RWPE2 (cell line): ENCODE measurements around the gene NDUFAF5.

Experiments
- ATAC-seq: fragments of 200-7000 bp; cut with Tn5 transposase; 3 replicates; pipeline ENCODE4 v1.9.1; 2021; ENCODE audit warnings: low read depth
- DNase-seq: peaks from one replicate; pipeline ENCODE4 v3.0.0-alpha.2; 2020; ENCODE audit warnings: low spot score
- H3K27ac ChIP-seq: fragments of 450-650 bp; 2 replicates; pipeline ENCODE4 v1.5.1; 2017; ENCODE audit warnings: mild to moderate bottlenecking; ENCODE audit not compliant: poor library complexity, severe bottlenecking
- H3K27me3 ChIP-seq: fragments of 250-450 bp; sonication (Bioruptor Pico); 2 replicates; pipeline ENCODE4 v1.5.1; 2021; ENCODE audit warnings: mild to moderate bottlenecking, moderate library complexity; ENCODE audit not compliant: insufficient read depth, poor library complexity, severe bottlenecking
- H3K36me3 ChIP-seq: fragments of 250-450 bp; sonication (Bioruptor Pico); 2 replicates; pipeline ENCODE4 v1.5.1; 2020; ENCODE audit warnings: low read depth, mild to moderate bottlenecking, moderate library complexity
- H3K4me1 ChIP-seq: fragments of 250-450 bp; sonication (Bioruptor Pico); 2 replicates; pipeline ENCODE4 v1.5.1; 2021; ENCODE audit warnings: mild to moderate bottlenecking, moderate library complexity; ENCODE audit not compliant: insufficient read depth, poor library complexity, severe bottlenecking
- H3K4me3 ChIP-seq: fragments of 250-450 bp; sonication (Bioruptor Pico); 2 replicates; pipeline ENCODE4 v1.5.1; 2021; ENCODE audit warnings: mild to moderate bottlenecking, moderate library complexity; ENCODE audit not compliant: severe bottlenecking
- H3K9me3 ChIP-seq: fragments of 250-450 bp; sonication (Bioruptor Pico); 2 replicates; pipeline ENCODE4 v1.5.1; 2021; ENCODE audit warnings: mild to moderate bottlenecking, moderate library complexity; ENCODE audit not compliant: severe bottlenecking
- CTCF ChIP-seq: fragments of 450-650 bp; IDR thresholded peaks from one replicate; pipeline ENCODE4 v1.5.1; 2017; ENCODE audit warnings: mild to moderate bottlenecking, moderate library complexity; ENCODE audit not compliant: poor library complexity, severe bottlenecking

The NDUFAF5 gene

GRCh38 chr20:13765299-13765698 is 19.5 kb upstream of the NDUFAF5 start:
- Histone ChIP-seq H3K36me3 (peaks cover 87% of the 10 kb centered on the region), H3K4me1 (no peaks in the 10 kb centered on the region), H3K27ac (no peak overlapping the region), H3K27me3 (no peaks in the 10 kb centered on the region), H3K9me3 (no peaks in the 10 kb centered on the region), H3K4me3 (no peak overlapping the region)
- TF ChIP-seq CTCF, result no peak
- ATAC-seq (no peak), DNase-seq (no peak)

- H3K4me1 ChIP-seq, result no peaks in the 10 kb centered on the region
- H3K27me3 ChIP-seq, result no peaks in the 10 kb centered on the region
- no peak for DNase-seq
- peaks cover 93% of the 10 kb centered on the region for H3K36me3 ChIP-seq
- H3K9me3 ChIP-seq, result no peaks in the 10 kb centered on the region
- H3K27ac ChIP-seq, result no peak overlapping the region
- TF ChIP-seq CTCF, result no peak
- no peak overlapping the region for H3K4me3 ChIP-seq
- ATAC-seq, result no peak
These were observed 18.9 kb upstream of the NDUFAF5 start for GRCh38 chr20:13765868-13766416.

GRCh38 chr20:13770141-13770540 is 14.7 kb upstream of the NDUFAF5 start:
- H3K27ac ChIP-seq, result no peak overlapping the region
- ATAC-seq (no peak), DNase-seq (no peak)
- no peak for TF ChIP-seq CTCF
- no peaks in the 10 kb centered on the region for H3K27me3 ChIP-seq
- no peaks in the 10 kb centered on the region for H3K9me3 ChIP-seq
- no peaks in the 10 kb centered on the region for H3K4me1 ChIP-seq
- peaks cover 96% of the 10 kb centered on the region for H3K36me3 ChIP-seq
- no peak overlapping the region for H3K4me3 ChIP-seq

GRCh38 chr20:13771853-13772453 is 12.9 kb upstream of the NDUFAF5 start:
- no peaks in the 10 kb centered on the region for H3K27me3 ChIP-seq
- peaks cover 96% of the 10 kb centered on the region for H3K36me3 ChIP-seq
- no peaks in the 10 kb centered on the region for H3K4me1 ChIP-seq
- TF ChIP-seq CTCF, result peak; percentile 89
- DNase-seq, result no peak
- no peak for ATAC-seq
- H3K4me3 ChIP-seq, result no peak overlapping the region
- H3K9me3 ChIP-seq, result no peaks in the 10 kb centered on the region
- H3K27ac ChIP-seq, result no peak overlapping the region

GRCh38 chr20:13772529-13772928 is 12.3 kb upstream of the NDUFAF5 start:
- TF ChIP-seq CTCF, result no peak
- no peaks in the 10 kb centered on the region for H3K9me3 ChIP-seq
- ATAC-seq (no peak), DNase-seq (no peak)
- H3K36me3 ChIP-seq, result peaks cover 96% of the 10 kb centered on the region
- no peaks in the 10 kb centered on the region for H3K27me3 ChIP-seq
- H3K4me1 ChIP-seq, result no peaks in the 10 kb centered on the region
- no peak overlapping the region for H3K27ac ChIP-seq
- no peak overlapping the region for H3K4me3 ChIP-seq
